ENCODE results near the gene PTOV1. TPM values are rescaled to one million over a fixed set of nuclear protein-coding genes. Genes with fewer than 3 reads are reported as not detected.
A peak's percentile ranks its signal among the peaks of the same experiment; 100 is the strongest.

Gene PTOV1
- total and polyA plus RNA-seq, 12 donors: 78.7 to 620 (median 275) TPM

DNA sequence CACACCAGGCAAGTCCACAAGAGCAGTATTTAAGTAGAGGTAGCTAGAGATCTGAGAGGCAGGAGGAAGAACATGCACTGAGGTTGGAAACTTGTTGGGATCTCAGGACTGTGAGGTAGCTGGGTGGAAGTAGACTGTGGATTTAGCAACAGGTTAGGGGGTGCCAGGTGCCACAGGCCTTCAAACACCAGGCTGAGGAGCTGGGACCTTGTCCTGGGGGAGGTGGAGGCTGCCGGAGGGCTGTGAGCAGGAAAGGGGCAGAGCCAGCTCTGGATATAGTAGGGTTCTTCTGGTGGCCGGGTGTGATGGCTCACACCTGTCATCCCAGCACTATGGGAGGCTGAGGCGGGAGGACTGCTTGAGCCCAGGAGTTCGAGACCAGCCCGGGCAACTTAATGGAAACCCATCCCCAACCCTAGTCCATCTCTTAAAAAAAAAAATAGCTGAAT, 41.0 kb upstream of the PTOV1 start:
- WGBS, 4 donors: 74 to 92% (median 81%) methylated on average over 5 of the region's 5 CpGs
- H3K9me3 ChIP-seq (replicated peaks in 1 of 3): no peaks in the 10 kb centered on the region
- no peak for DNase-seq
- peak overlapping the region in 2 of 4 donors; percentile 61 to 77 for H3K4me3 ChIP-seq
- peaks cover 0 to 8% of the 10 kb centered on the region in 2 donors for H3K36me3 ChIP-seq (replicated peaks in 1 of 2)
- H3K4me1 ChIP-seq (replicated peaks in 1 of 2): peaks cover 11 to 32% of the 10 kb centered on the region in 2 donors
- TF ChIP-seq, protein P1, sequence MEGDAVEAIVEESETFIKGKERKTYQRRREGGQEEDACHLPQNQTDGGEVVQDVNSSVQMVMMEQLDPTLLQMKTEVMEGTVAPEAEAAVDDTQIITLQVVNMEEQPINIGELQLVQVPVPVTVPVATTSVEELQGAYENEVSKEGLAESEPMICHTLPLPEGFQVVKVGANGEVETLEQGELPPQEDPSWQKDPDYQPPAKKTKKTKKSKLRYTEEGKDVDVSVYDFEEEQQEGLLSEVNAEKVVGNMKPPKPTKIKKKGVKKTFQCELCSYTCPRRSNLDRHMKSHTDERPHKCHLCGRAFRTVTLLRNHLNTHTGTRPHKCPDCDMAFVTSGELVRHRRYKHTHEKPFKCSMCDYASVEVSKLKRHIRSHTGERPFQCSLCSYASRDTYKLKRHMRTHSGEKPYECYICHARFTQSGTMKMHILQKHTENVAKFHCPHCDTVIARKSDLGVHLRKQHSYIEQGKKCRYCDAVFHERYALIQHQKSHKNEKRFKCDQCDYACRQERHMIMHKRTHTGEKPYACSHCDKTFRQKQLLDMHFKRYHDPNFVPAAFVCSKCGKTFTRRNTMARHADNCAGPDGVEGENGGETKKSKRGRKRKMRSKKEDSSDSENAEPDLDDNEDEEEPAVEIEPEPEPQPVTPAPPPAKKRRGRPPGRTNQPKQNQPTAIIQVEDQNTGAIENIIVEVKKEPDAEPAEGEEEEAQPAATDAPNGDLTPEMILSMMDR (IDR thresholded peaks at IDR 0.05): no peak
- no peak for TF ChIP-seq POLR2A (IDR thresholded peaks at IDR 0.05)
- no peaks in the 10 kb centered on the region for H3K27me3 ChIP-seq
- peak overlapping the region; percentile 70 to 94 (median 93) for H3K27ac ChIP-seq
- intact Hi-C loops (cut with DNase I): loop anchor here in 1 of 2 donors (10.0 kb wide), 1 partner anchor 55 kb away; no protein-coding TSS in a partner anchor

DNA sequence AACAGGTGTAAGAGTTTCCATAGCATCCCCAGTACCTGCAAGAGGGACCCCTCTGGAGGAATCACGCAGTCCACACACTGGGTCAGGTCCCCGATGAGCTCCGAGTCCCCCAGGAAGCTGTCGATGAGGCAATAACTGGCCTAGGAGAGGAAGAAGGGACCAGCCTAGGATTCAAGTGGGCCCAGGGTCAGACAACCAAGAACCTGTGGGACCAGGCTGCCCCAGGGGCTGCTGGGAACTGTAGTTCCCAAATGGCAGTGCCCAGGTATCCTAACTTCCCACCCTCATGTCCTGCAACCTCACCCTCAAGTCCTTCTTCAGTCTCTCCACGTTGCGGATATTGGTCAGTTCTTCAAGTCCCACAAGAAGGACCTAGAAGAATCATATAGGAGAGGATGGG, 39.6 kb upstream of the PTOV1 start:
- TF ChIP-seq, protein P1 (IDR thresholded peaks at IDR 0.05): no peak
- no peak for TF ChIP-seq POLR2A (IDR thresholded peaks at IDR 0.05)
- Histone ChIP-seq H3K4me1 (replicated peaks in 1 of 2) (peaks cover 11 to 32% of the 10 kb centered on the region in 2 donors), H3K27me3 (no peaks in the 10 kb centered on the region), H3K27ac (no peak overlapping the region), H3K4me3 (no peak overlapping the region), H3K9me3 (replicated peaks in 1 of 3) (no peaks in the 10 kb centered on the region), H3K36me3 (replicated peaks in 1 of 2) (no peaks in the 10 kb centered on the region)
- 93 to 99% (median 95%) methylated on average over 6 of the region's 6 CpGs for WGBS, 4 donors
- DNase-seq: no peak
- intact Hi-C loops (cut with DNase I): no loop called here

DNA sequence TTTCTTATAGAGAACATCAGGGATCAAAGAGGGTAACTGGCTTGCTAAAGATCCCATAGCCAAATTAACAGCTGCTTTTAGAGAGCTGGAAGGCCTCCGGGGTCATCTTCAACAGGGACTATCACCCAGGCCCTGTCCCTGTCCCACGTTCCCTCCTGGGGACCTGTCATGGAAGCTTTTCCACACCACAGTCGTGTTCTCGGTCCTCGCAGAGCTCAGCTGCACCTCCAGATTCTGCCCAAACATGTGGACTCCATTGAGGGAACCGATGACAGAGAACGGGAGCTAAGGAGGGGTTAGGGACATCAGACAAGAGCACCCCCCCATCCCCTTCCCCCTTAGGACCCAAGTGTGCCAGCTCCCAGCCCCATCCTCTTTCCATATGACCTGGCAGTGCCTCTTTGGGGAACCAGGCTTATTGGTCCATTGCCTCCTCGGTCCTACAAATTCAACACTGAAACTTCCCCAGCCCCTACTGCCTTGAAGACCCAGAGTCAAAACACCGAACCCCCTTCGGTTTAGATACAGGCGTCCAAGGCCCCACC, 38.4 kb upstream of the PTOV1 start:
- WGBS, 4 donors: 43 to 73% (median 51%) methylated on average over 4 to 11 of the region's 11 CpGs
- H3K4me3 ChIP-seq: peak overlapping the region; percentile 63 to 100 (median 85)
- no peaks in the 10 kb centered on the region for H3K27me3 ChIP-seq
- DNase-seq: peak in 2 of 7 donors; percentile 23 to 32
- intact Hi-C loops (cut with DNase I): no loop called here
- no peaks in the 10 kb centered on the region for H3K36me3 ChIP-seq (replicated peaks in 1 of 2)
- H3K27ac ChIP-seq: peak overlapping the region in 4 of 5 donors; percentile 61 to 92 (median 78)
- H3K9me3 ChIP-seq (replicated peaks in 1 of 3): no peaks in the 10 kb centered on the region
- H3K4me1 ChIP-seq (replicated peaks in 1 of 2): peaks cover 14 to 32% of the 10 kb centered on the region in 2 donors
- TF ChIP-seq, protein P1 (IDR thresholded peaks at IDR 0.05): no peak
- TF ChIP-seq POLR2A (IDR thresholded peaks at IDR 0.05): no peak

DNA sequence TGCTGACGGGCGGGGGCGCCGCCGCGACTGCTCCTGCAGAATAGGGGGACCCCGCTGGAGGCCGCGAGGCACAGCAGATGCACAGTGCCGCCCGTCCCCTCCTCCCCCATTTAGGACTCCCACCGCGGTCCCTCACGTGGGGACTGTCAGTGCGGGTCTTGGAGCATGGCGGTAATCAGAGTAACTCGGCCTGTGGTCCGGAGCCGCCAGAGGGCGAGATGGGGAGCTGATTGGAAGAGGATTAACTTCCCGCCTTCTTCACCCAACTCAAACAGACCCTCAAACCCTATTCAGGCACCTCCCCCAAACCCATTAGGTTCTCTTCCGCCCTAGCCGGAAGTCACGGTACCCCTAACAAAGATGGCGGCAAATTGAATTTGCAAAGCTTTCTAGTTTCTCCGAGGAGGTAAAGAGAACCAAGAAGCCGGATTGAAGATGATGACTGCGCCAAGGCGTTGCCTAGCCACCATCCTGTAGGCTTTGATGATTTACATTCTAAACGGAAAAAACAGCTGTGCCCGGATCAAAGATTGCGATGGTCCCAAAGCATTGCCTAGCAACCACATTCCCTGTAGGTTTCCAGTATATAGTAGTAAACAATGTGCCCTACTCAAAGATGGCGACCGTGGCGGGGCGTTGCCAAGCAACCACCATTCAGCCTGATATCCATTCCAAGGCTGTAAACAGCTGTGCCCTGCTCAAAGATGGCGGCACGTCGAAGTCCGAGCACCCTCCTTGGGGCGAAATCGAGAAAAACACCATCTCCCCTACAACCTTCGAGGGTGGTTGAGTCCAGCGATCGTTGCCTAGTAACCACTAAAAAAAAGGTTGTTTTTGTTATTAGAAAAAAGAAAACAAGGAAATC, 37.7 kb upstream of the PTOV1 start, which contains the start of gene FUZ:
Gene FUZ (minus strand): TSS at position 296 of the 865 bp plus-strand sequence. CDS start 186 bp downstream, at position 110.
- Histone ChIP-seq H3K9me3 (replicated peaks in 1 of 3) (no peaks in the 10 kb centered on the region), H3K27me3 (no peaks in the 10 kb centered on the region), H3K36me3 (replicated peaks in 1 of 2) (no peaks in the 10 kb centered on the region), H3K4me1 (replicated peaks in 1 of 2) (peaks cover 14 to 31% of the 10 kb centered on the region in 2 donors), H3K27ac (peak within 1 kb of the TSS; percentile 61 to 92 (median 85)), H3K4me3 (peak within 1 kb of the TSS; percentile 63 to 100 (median 85))
- intact Hi-C loops (cut with DNase I): no loop called here
- TF ChIP-seq POLR2A (IDR thresholded peaks at IDR 0.05): no peak
- TF ChIP-seq, protein P1 (IDR thresholded peaks at IDR 0.05): peak in 4 of 6 experiments; percentile 10 to 34 (median 22)
- peak; percentile 96 to 100 (median 99) for DNase-seq
- WGBS, 4 donors: 0 to 2% (median 1%) methylated on average over 26 to 45 of the region's 45 CpGs
